ENCODE data around the gene ENO3.
"Not testable (repeated sequence)": the region's sequence is repeated elsewhere in the genome, so short reads cannot be mapped to it uniquely, and the experiment has no call there.

Gene ENO3

GRCh38 chr17:4950746-4951204 lies at the start of gene ENO3:
Gene ENO3, plus strand, starts transcription at chr17:4951119. Its CDS starts 711 bp downstream, at chr17:4951830.
- no peak for DNase-seq

GRCh38 chr17:4901648-4902344 lies 49.1 kb upstream of the ENO3 start:
- no peak for DNase-seq

- DNase-seq: no peak
These were observed 48.4 kb upstream of the ENO3 start for GRCh38 chr17:4902540-4902939.

- no peak for DNase-seq
These were observed 47.7 kb upstream of the ENO3 start, which contains the start of gene CHRNE for GRCh38 chr17:4903051-4903818. Gene CHRNE, minus strand, starts transcription at chr17:4903098. Its CDS starts 35 bp downstream, at chr17:4903063.

DNA sequence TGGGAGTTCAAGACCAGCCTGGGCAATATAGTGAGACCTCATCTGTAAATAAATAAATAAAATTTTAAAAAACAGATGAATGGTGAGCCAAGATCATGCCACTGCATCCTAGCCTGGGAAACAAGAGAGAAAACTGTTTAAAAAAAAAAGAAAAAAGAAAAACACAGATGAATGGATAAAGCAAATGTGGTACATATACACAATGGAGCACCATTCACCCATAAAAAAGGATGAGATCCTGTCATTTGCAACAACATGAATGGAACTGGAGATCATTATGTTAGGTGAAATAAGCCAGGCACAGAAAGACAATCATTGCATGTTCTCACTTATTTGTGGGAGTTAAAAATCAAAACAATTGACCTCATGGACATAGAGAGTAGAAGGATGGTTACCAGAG lies 44.3 kb upstream of the ENO3 start:
- not testable (repeated sequence) for DNase-seq

DNA sequence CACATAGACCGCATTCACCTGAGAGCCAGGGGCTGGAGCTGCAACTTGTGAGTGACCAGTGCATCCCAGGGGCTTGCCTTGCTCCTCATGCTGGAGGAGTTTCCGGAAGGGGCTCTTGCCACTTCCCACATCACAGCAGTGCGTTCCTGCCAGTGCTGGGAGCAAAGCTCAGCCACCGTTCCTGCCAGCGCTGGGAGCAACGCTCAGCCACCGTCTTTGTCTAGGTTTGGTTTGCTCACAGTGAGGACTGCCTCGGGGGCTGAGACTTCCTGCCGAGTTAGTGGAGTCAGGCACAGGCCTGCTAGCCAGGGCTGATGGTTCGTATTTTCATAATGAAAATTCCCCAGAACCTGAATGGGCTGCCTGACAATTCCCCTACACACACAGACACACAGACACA lies 42.6 kb upstream of the ENO3 start:
- no peak for DNase-seq

- peak; percentile 55 for DNase-seq
These were observed 42.0 kb upstream of the ENO3 start for GRCh38 chr17:4908711-4909496.

- no peak for DNase-seq
These were observed 36.9 kb upstream of the ENO3 start for GRCh38 chr17:4913994-4914393.

- not testable (repeated sequence) for DNase-seq
These were observed 36.4 kb upstream of the ENO3 start for GRCh38 chr17:4914551-4914950.

DNA sequence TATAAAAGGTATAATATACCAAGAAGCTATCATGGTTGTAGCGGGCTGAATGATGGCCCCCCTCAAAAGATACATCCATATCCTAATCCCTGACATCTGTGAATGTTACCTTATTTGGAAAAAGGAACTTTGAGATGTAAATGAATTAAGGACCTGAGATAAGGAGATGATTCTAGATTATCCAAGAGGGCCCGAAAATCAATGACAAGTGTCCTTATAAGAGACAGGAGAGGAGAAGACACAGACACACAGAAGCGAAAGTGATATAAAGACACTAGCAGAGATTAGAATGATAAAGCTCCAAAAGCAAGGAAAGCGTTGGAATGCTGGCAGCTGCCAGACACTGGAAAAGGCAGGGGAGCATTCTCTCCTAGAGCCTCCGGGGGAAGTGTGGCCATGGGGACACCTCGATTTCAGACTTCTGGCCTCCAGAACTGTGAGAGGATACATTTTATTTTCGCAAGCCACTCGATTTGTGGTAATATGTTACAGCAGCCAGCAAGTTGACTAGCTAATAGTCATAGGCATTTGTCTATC lies 31.3 kb upstream of the ENO3 start:
- DNase-seq: no peak

GRCh38 chr17:4920351-4921048 lies 30.4 kb upstream of the ENO3 start:
- no peak for DNase-seq

- DNase-seq: no peak
These were observed 29.6 kb upstream of the ENO3 start for GRCh38 chr17:4921320-4921719.

DNA sequence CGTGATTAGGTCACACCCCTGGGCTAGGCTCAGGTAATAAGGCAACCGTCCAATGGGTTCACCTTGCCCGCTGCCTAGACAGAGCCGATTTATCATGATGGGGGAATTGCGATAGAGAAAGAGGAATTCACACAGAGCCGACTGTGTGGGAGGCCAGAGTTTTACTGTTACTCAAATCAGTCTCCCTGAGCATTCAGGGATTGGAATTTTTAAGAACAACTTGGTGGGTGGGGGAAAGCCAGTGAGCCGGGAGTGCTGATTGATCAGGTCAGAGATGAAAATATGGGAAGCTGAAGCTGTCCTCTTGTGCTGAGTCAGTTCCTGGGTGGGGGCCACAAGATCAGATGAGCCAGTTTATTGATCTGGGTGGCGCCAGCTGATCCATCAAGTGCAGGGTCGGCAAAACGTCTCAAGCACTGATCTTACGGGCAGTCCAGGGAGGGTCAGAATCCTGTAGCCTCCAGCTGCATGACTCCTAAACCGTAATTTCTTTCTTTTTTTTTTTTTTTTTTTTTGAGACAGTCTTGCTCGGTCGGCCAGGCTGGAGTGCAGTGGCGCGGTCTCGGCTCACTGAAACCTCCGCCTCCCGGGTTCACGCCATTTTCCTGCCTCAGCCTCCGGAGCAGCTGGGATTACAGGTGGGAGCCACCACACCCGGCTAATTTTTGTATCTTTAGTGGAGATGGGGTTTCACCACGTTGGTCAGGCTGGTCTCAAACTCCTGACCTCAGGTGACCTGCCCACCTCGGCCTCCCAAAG lies 24.2 kb upstream of the ENO3 start:
- not testable (repeated sequence) for DNase-seq

GRCh38 chr17:4928881-4929280 lies 22.0 kb upstream of the ENO3 start:
- DNase-seq: no peak

GRCh38 chr17:4931963-4932362 lies 19.0 kb upstream of the ENO3 start, which contains the start of gene GP1BA:
Gene GP1BA, plus strand, starts transcription at chr17:4932277. Its CDS starts 328 bp downstream, at chr17:4932605.
- DNase-seq: no peak

GRCh38 chr17:4932756-4933155 lies 18.2 kb upstream of the ENO3 start:
- no peak for DNase-seq

DNA sequence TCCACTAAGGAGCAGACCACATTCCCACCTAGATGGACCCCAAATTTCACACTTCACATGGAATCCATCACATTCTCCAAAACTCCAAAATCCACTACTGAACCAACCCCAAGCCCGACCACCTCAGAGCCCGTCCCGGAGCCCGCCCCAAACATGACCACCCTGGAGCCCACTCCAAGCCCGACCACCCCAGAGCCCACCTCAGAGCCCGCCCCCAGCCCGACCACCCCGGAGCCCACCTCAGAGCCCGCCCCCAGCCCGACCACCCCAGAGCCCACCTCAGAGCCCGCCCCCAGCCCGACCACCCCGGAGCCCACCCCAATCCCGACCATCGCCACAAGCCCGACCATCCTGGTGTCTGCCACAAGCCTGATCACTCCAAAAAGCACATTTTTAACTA lies 17.3 kb upstream of the ENO3 start:
- no peak for DNase-seq

- DNase-seq: no peak
These were observed 16.5 kb upstream of the ENO3 start for GRCh38 chr17:4934173-4934979.

DNA sequence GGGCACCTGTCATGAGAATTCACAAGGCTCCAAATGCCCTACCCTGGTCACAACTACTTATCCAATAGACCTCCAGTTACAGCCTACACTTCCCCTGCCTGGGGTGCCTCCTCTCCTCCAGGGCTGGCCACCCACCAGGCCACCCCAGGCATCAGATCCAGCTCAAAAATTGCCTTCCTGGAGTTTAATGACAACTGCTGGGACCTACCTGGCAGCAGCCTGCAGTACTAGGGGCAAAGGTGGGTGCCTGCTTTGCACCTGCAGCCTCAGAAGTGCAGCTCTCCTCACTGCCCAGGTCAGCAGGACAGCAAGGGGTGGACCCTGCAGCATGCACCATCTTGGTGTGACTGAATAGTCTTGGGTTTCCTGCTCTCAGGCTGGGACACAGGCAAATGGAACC lies 15.3 kb upstream of the ENO3 start:
- no peak for DNase-seq

DNA sequence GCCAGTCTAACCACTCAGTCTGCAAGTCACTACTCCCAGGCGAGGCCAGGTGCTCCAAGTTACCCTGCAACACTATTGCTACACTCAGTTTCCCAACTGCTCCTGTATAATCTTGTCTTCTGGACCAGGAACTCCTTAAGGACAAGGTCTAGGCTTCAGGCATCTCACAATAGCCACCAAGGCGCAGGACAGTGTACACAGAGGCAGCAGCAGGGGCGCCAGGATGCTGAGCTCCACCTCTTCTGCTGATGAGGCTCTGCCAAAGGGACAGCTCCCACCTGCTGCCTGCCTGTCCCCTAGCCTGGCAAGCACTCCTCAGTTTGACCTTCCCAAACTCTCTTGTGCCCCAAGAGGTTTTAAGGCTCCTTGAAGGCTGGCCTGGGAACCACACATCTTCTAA lies 14.5 kb upstream of the ENO3 start:
- DNase-seq: no peak

- DNase-seq: no peak
These were observed 13.4 kb upstream of the ENO3 start for GRCh38 chr17:4937553-4937952.
